ENCODE data around the gene CDH23.

DNA sequence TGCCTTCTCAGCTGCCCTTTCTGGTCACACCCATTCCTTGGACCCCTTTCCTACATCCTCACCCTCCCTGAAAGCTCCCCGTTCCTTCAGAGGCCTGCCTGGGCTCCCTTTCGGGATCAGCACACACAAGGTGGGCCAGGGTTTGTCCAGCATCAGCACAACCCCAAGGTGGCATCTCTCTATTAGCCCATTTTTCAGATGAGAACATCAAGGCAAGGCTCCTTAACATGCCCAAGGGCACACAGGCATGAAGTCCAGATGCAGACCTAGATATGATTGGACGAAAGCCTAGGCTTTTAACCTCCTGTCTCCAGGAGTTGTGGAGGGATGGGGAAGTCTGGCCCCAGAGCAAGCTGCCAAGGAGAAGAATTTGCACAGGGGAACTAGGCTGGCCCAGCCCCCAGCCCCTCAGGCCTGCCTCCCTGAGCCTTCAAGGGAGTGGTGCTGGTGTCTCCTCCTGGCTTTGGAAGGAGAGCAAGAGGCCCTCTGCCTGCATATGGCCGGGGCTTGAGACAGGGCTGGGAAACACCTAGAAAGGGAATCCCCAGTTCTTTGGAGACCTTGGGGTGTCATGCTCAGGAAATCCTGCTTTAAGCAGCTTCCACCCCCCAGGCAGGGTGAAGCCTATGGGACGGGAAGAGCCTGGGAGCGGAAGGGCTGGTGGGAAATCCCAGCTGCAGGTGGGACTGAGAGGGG is 385.6 kb downstream of the CDH23 start:
- TF ChIP-seq, protein P1, sequence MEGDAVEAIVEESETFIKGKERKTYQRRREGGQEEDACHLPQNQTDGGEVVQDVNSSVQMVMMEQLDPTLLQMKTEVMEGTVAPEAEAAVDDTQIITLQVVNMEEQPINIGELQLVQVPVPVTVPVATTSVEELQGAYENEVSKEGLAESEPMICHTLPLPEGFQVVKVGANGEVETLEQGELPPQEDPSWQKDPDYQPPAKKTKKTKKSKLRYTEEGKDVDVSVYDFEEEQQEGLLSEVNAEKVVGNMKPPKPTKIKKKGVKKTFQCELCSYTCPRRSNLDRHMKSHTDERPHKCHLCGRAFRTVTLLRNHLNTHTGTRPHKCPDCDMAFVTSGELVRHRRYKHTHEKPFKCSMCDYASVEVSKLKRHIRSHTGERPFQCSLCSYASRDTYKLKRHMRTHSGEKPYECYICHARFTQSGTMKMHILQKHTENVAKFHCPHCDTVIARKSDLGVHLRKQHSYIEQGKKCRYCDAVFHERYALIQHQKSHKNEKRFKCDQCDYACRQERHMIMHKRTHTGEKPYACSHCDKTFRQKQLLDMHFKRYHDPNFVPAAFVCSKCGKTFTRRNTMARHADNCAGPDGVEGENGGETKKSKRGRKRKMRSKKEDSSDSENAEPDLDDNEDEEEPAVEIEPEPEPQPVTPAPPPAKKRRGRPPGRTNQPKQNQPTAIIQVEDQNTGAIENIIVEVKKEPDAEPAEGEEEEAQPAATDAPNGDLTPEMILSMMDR (IDR thresholded peaks at IDR 0.05 in 8 of 11, conservative IDR thresholded peaks at IDR 0.05 in 3 of 11), result no peak
- TF ChIP-seq POLR2A (IDR thresholded peaks at IDR 0.05), result no peak
